Measurements from ENCODE around the gene CD99L2.

CD99L2 gene

GRCh38 chrX:150719621-150720020 is 178.8 kb downstream of the CD99L2 start:
- H3K4me3 ChIP-seq (ENCODE audit: control insufficient read depth, low read depth, low read length) = no peak overlapping the region
- DNase-seq (ENCODE audit: low read depth) = no peak
- TF ChIP-seq CTCF (IDR thresholded peaks at IDR 0.05; ENCODE audit: control insufficient read depth, insufficient read depth, low read depth, low read length, missing control alignments) = no peak
